K562 (cell line): Measurements from ENCODE around the gene C11orf65.

Experiments used
- CBX8 ChIP-seq: fragments of 200-600 bp; sonication (generic); IDR thresholded peaks from 2 replicates; pipeline ENCODE4 v1.6.1; 2012; ENCODE audit warnings: borderline replicate concordance, mixed run types, low read depth, mild to moderate bottlenecking, moderate library complexity, mixed read lengths, low read length, control low read depth, inconsistent platforms; ENCODE audit not compliant: poor library complexity, severe bottlenecking; ENCODE audit errors: extremely low read depth
- CTCF ChIP-seq, 3 experiments: IDR thresholded peaks in 2 of 3; conservative IDR thresholded peaks in 1 of 3; 2 replicates each; pipeline ENCODE4 v1.5.1; 2011 to 2012; ENCODE audit warnings: low read length in 3 of 3, mild to moderate bottlenecking in 3 of 3, control low read depth in 2 of 3, improper control_type of control experiment in 1 of 3, inconsistent platforms in 1 of 3, low read depth in 1 of 3, mixed read lengths in 1 of 3, moderate library complexity in 1 of 3; ENCODE audit not compliant: insufficient read depth in 2 of 3
- SIN3A ChIP-seq, 2 experiments: fragments of 150-350 bp in 1 of 2; IDR thresholded peaks; 2 replicates each; pipeline ENCODE4 v1.6.1; 2011 to 2016; ENCODE audit warnings: borderline replicate concordance in 2 of 2, low read depth in 2 of 2, low read length in 2 of 2, mild to moderate bottlenecking in 2 of 2, moderate library complexity in 2 of 2; ENCODE audit not compliant: control insufficient read depth in 1 of 2
- TF ChIP-seq, protein P1 (sequence below): fragments of 200-800 bp; sonication (Bioruptor generic); IDR thresholded peaks from 2 replicates; pipeline ENCODE4 v1.6.1; 2016; ENCODE audit warnings: missing genetic modification characterization, missing compliant biosample characterization
- TF ChIP-seq, protein P2 (sequence below): fragments of 250-450 bp; sonication (Bioruptor Pico); IDR thresholded peaks from 2 replicates; pipeline ENCODE4 v1.8.0; 2021; ENCODE audit warnings: borderline replicate concordance, mild to moderate bottlenecking, moderate library complexity; ENCODE audit not compliant: poor library complexity, severe bottlenecking

DNA sequence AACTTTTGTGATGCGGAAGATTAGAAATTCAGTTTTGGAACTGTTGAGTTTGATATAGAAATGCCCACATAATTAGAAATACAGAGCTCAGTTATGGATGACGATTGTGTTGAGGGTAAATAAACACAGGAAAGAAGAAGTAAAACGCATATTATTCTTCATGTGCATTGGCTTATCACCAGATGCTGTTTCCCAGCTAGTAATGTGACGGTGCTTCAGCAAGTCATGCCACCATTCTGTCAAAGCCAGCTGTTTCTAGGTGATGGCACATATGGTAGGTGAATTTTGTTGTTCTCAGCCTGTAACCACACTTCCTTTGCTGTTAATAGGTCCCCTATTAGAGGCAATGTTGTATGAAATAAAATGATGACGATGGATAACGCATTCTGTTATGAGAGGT lies 68.9 kb downstream of the C11orf65 start:
- TF ChIP-seq SIN3A (IDR thresholded peaks at IDR 0.05; ENCODE audit: borderline replicate concordance in 2 of 2, control insufficient read depth in 1 of 2, low read depth in 2 of 2, low read length in 2 of 2) (no peak), CBX8 (no peak), CTCF (IDR thresholded peaks at IDR 0.05 in 2 of 3, conservative IDR thresholded peaks at IDR 0.05 in 1 of 3; ENCODE audit: insufficient read depth in 2 of 3, low read depth in 1 of 3, low read length in 3 of 3) (no peak)
- TF ChIP-seq, protein P1, sequence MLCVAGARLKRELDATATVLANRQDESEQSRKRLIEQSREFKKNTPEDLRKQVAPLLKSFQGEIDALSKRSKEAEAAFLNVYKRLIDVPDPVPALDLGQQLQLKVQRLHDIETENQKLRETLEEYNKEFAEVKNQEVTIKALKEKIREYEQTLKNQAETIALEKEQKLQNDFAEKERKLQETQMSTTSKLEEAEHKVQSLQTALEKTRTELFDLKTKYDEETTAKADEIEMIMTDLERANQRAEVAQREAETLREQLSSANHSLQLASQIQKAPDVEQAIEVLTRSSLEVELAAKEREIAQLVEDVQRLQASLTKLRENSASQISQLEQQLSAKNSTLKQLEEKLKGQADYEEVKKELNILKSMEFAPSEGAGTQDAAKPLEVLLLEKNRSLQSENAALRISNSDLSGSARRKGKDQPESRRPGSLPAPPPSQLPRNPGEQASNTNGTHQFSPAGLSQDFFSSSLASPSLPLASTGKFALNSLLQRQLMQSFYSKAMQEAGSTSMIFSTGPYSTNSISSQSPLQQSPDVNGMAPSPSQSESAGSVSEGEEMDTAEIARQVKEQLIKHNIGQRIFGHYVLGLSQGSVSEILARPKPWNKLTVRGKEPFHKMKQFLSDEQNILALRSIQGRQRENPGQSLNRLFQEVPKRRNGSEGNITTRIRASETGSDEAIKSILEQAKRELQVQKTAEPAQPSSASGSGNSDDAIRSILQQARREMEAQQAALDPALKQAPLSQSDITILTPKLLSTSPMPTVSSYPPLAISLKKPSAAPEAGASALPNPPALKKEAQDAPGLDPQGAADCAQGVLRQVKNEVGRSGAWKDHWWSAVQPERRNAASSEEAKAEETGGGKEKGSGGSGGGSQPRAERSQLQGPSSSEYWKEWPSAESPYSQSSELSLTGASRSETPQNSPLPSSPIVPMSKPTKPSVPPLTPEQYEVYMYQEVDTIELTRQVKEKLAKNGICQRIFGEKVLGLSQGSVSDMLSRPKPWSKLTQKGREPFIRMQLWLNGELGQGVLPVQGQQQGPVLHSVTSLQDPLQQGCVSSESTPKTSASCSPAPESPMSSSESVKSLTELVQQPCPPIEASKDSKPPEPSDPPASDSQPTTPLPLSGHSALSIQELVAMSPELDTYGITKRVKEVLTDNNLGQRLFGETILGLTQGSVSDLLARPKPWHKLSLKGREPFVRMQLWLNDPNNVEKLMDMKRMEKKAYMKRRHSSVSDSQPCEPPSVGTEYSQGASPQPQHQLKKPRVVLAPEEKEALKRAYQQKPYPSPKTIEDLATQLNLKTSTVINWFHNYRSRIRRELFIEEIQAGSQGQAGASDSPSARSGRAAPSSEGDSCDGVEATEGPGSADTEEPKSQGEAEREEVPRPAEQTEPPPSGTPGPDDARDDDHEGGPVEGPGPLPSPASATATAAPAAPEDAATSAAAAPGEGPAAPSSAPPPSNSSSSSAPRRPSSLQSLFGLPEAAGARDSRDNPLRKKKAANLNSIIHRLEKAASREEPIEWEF (CRISPR knock-in tag) = no peak
- TF ChIP-seq, protein P2, sequence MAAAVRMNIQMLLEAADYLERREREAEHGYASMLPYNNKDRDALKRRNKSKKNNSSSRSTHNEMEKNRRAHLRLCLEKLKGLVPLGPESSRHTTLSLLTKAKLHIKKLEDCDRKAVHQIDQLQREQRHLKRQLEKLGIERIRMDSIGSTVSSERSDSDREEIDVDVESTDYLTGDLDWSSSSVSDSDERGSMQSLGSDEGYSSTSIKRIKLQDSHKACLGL (CRISPR knock-in tag) = no peak
